ENCODE measurements around the gene ESD.

The ESD gene

GRCh38 chr13:46745062-46745461 lies 51.9 kb downstream of the ESD start:
- DNase-seq, result no peak
- Mint-ChIP-seq H3K9me3 (no peaks in the 10 kb centered on the region), H3K4me3 (no peak overlapping the region), H3K36me3 (ENCODE audit: low read depth) (peaks cover 77% of the 10 kb centered on the region), H3K4me1 (peaks cover 5% of the 10 kb centered on the region), H3K27ac (no peak overlapping the region), H3K27me3 (ENCODE audit: low read depth, poor library complexity) (no peaks in the 10 kb centered on the region)
- TF ChIP-seq CTCF (IDR thresholded peaks at IDR 0.05), result no peak

GRCh38 chr13:46743191-46743590 lies 53.8 kb downstream of the ESD start:
- H3K27ac Mint-ChIP-seq, result no peak overlapping the region
- H3K36me3 Mint-ChIP-seq (ENCODE audit: low read depth), result peaks cover 67% of the 10 kb centered on the region
- TF ChIP-seq CTCF (IDR thresholded peaks at IDR 0.05), result no peak
- no peaks in the 10 kb centered on the region for H3K27me3 Mint-ChIP-seq (ENCODE audit: low read depth, poor library complexity)
- DNase-seq, result no peak
- no peaks in the 10 kb centered on the region for H3K9me3 Mint-ChIP-seq
- no peak overlapping the region for H3K4me3 Mint-ChIP-seq
- H3K4me1 Mint-ChIP-seq, result no peaks in the 10 kb centered on the region

- TF ChIP-seq CTCF (IDR thresholded peaks at IDR 0.05), result no peak
- Mint-ChIP-seq H3K9me3 (no peaks in the 10 kb centered on the region), H3K4me1 (no peaks in the 10 kb centered on the region)
These were observed 57.4 kb downstream of the ESD start for GRCh38 chr13:46739447-46740098.

GRCh38 chr13:46738766-46739165 lies 58.2 kb downstream of the ESD start:
- H3K36me3 Mint-ChIP-seq (ENCODE audit: low read depth), result peaks cover 31% of the 10 kb centered on the region
- DNase-seq, result no peak
- H3K9me3 Mint-ChIP-seq, result no peaks in the 10 kb centered on the region
- no peaks in the 10 kb centered on the region for H3K27me3 Mint-ChIP-seq (ENCODE audit: low read depth, poor library complexity)
- no peak for TF ChIP-seq CTCF (IDR thresholded peaks at IDR 0.05)
- no peak overlapping the region for H3K4me3 Mint-ChIP-seq
- H3K4me1 Mint-ChIP-seq, result no peaks in the 10 kb centered on the region
- H3K27ac Mint-ChIP-seq, result no peak overlapping the region

More at GRCh38 chr13:46739447-46740098, 57.4 kb downstream of the ESD start:
- H3K4me3 Mint-ChIP-seq, result no peak overlapping the region
- H3K27ac Mint-ChIP-seq, result no peak overlapping the region
- peaks cover 39% of the 10 kb centered on the region for H3K36me3 Mint-ChIP-seq (ENCODE audit: low read depth)
- H3K27me3 Mint-ChIP-seq (ENCODE audit: low read depth, poor library complexity), result no peaks in the 10 kb centered on the region
- DNase-seq, result no peak

GRCh38 chr13:46738055-46738454 lies 58.9 kb downstream of the ESD start:
- Mint-ChIP-seq H3K9me3 (no peaks in the 10 kb centered on the region), H3K4me1 (no peaks in the 10 kb centered on the region), H3K27ac (no peak overlapping the region), H3K4me3 (no peak overlapping the region), H3K36me3 (ENCODE audit: low read depth) (peaks cover 27% of the 10 kb centered on the region), H3K27me3 (ENCODE audit: low read depth, poor library complexity) (no peaks in the 10 kb centered on the region)
- no peak for DNase-seq
- no peak for TF ChIP-seq CTCF (IDR thresholded peaks at IDR 0.05)

Data from nephron progenitor cell (in vitro differentiated cells).